H1 (cell line): ENCODE measurements around the gene CCDC13. TPM values are rescaled to one million over a fixed set of nuclear protein-coding genes. Genes with fewer than 3 reads are reported as not detected.

Experiments
- BRCA1 ChIP-seq: IDR thresholded peaks from 2 replicates; pipeline ENCODE4 v1.6.1; 2012; ENCODE audit warnings: low read depth, low read length, improper control_type of control experiment
- RBBP5 ChIP-seq: IDR thresholded peaks from 2 replicates; pipeline ENCODE4 v1.7.1; 2012; ENCODE audit warnings: low read depth, mild to moderate bottlenecking, inconsistent platforms, low read length, moderate library complexity, borderline replicate concordance
- SIX5 ChIP-seq: IDR thresholded peaks from 2 replicates; pipeline ENCODE4 v1.6.1; 2011; ENCODE audit warnings: mild to moderate bottlenecking, low read depth, low read length
- SP2 ChIP-seq: IDR thresholded peaks from 2 replicates; pipeline ENCODE4 v1.6.1; 2012; ENCODE audit warnings: mild to moderate bottlenecking, low read length, inconsistent platforms
- YY1 ChIP-seq: IDR thresholded peaks from 2 replicates; pipeline ENCODE4 v1.6.1; 2011; ENCODE audit warnings: low read depth, mild to moderate bottlenecking, low read length
- polyA plus RNA-seq, 7 experiments: library from polyadenylated mRNA; depleted of rRNA in 3 of 7; stranded (reverse) in 5 of 7; unstranded in 2 of 7; fragments of >200 nt in 5 of 7; fragments of 200-250 nt in 2 of 7; gene quantifications; 1 replicate in 5 of 7; 2 replicates in 1 of 7; 4 replicates in 1 of 7; pipeline versions ENCODE4 v1.2.1 to v1.2.3, GENCODE V29; 2011 to 2013; ENCODE audit warnings: missing spikeins in 2 of 7, mixed read lengths in 2 of 7
- total RNA-seq: library from RNA; stranded (reverse); fragmentation: NEBNext Ultra II Directional; extraction: Animal tissue kit (Norgen Biotek cat#: 25700); gene quantifications from 2 replicates; pipeline ENCODE4 v1.2.1, GENCODE V29; 2021
- TF ChIP-seq, protein P1 (sequence below): IDR thresholded peaks from 2 replicates; pipeline ENCODE4 v1.6.1; 2012; ENCODE audit warnings: low read length, inconsistent platforms

The CCDC13 gene
- total and polyA plus RNA-seq, 2 of the 8 experiments (the other 6 are each of a cell fraction or from before 2014, with no cell fraction given): 0.06 TPM; not detected in 1

DNA sequence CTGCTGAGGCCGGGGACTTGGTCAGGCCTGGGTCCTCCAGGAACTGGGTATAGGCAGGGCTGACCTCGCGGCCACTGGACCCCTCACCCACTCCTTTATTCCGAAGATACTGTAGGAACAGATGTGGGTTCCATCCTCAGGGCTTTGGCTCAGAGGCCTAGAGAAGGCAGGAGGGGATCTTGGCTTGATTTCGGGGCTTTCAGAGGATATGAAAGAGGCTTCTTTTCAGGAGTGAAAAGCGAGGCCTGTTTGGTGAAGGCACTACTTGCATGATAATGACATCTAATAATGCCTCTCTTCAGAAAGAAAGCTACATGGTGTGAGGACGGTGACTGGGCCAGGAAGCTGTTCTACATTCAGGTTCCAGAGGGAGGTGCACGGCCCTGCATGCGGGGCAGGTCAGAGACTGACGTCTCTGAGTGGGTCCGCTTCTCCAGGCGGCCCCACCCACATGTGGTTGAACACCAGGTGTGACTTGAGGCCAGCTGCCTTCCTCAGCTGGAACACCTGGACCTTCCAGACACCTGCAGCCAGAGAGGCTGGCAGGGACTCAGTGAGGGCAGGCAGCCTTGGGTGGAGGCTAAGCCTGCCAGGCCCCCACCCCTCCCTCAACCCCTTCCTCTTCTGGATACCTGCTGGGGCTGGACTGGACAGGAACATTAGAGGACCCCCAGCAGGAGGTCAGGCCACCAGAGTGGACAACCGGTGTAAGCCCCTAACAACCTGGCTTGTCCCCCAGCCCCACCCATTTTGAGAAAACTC, 39.4 kb downstream of the CCDC13 start (continued):
- TF ChIP-seq SP2 (no peak), BRCA1 (no peak), RBBP5 (no peak), YY1 (no peak), SIX5 (no peak)
- TF ChIP-seq, protein P1, sequence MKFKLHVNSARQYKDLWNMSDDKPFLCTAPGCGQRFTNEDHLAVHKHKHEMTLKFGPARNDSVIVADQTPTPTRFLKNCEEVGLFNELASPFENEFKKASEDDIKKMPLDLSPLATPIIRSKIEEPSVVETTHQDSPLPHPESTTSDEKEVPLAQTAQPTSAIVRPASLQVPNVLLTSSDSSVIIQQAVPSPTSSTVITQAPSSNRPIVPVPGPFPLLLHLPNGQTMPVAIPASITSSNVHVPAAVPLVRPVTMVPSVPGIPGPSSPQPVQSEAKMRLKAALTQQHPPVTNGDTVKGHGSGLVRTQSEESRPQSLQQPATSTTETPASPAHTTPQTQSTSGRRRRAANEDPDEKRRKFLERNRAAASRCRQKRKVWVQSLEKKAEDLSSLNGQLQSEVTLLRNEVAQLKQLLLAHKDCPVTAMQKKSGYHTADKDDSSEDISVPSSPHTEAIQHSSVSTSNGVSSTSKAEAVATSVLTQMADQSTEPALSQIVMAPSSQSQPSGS: no peak
